Measurements from ENCODE around the gene FUT7.

FUT7 gene

DNA sequence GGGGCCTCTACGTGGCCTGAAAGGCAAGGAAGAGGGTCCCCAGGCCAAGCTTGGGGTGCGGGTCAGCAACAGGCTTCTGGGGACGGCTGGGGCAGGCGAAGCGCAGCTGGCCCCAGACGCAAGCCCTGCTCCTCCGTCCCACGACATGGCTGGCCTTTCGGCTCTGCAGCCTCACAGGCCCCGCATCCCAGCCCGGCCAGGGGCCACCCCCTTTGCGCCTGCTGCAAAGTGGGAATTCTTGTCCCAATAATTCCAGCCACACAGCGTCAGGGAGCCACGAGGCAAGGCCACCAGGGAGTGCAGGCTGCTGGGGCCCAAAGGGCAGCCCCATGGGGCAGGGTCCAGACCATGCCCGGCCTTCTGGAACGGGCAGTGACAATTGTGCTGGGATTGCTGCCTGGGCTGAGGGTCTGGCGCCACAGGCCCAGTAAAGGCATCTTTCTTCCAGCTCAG is 23.1 kb upstream of the FUT7 start:
- Histone ChIP-seq H3K9me3 (ENCODE audit: control insufficient read depth in 2 of 2, low read length in 2 of 2) (no peaks in the 10 kb centered on the region), H3K36me3 (ENCODE audit: control insufficient read depth in 2 of 2, insufficient read depth in 2 of 2, low read length in 2 of 2) (no peaks in the 10 kb centered on the region), H3K9ac (ENCODE audit: low read length in 2 of 2) (no peak overlapping the region), H3K27me3 (ENCODE audit: control insufficient read depth in 1 of 2, insufficient read depth in 2 of 2, low read length in 2 of 2) (peaks cover 23 to 37% of the 10 kb centered on the region in 2 donors), H3K27ac (ENCODE audit: low read length) (no peak overlapping the region), H3K4me1 (ENCODE audit: control insufficient read depth, insufficient read depth, low read length) (peaks cover 37% of the 10 kb centered on the region), H3K4me3 (ENCODE audit: low read length in 2 of 2) (peak overlapping the region in 1 of 2 donors; percentile 44)

DNA sequence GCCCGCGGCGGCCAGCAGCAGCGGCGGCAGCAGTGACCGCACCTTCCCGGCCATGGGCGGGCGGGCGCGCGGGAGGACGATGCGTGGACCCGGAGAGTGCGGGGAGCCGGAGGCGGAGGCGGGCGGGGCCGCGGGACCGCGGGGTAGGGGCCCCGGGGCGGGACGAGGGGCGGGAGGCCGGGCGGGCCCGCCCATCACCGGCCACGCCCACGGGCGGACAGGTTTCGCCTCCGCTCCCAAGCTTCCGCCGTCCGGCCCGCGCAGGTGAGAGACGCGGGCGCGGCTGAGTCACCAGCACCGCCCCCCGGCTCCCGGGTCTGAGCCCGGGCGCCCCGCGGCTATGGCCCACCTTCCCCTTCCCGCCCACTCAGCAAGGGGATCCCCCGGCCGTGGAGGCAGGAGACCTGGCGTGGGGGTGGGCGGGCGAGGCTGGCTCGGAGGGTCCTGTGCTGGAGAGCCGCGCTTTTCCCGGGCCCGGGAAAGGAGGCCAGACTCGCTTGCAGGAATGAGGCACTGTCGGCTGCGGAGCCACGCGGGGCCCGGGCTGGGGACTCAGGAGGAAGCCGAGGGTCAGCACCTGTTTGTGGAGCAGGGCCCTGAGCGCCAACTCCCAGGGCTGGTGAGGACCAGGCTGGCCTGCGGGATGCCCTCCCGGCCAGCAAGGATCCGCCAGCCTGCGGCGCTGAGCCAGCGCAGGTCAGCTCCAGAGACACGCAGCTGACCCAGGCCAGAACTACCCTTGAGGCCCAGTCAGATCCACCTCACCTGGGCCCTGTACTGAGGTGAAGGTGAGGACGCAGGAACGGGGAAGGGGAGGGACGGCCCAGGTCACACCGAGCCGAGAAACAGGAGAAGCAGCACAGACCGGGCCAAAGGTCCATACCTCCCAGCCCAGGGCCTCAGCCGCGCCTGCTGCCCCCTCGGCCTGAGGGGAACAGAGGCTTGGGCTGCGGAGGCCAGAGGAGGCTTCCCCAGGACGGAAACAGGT is 22.4 kb upstream of the FUT7 start, which contains the start of gene ENTPD2:
TSS of gene ENTPD2 (minus strand) at position 118 of the 988 bp plus-strand sequence. CDS start at position 54, 64 bp downstream.
- H3K4me1 ChIP-seq (ENCODE audit: control insufficient read depth, insufficient read depth, low read length), result peaks cover 37% of the 10 kb centered on the region
- no peaks in the 10 kb centered on the region for H3K9me3 ChIP-seq (ENCODE audit: control insufficient read depth in 2 of 2, low read length in 2 of 2)
- H3K4me3 ChIP-seq (ENCODE audit: low read length in 2 of 2), result peak within 1 kb of the TSS in 1 of 2 donors; percentile 40
- no peak within 1 kb of the TSS for H3K27ac ChIP-seq (ENCODE audit: low read length)
- H3K9ac ChIP-seq (ENCODE audit: low read length in 2 of 2), result no peak within 1 kb of the TSS
- no peaks in the 10 kb centered on the region for H3K36me3 ChIP-seq (ENCODE audit: control insufficient read depth in 2 of 2, insufficient read depth in 2 of 2, low read length in 2 of 2)
- H3K27me3 ChIP-seq (ENCODE audit: control insufficient read depth in 1 of 2, insufficient read depth in 2 of 2, low read length in 2 of 2), result peaks cover 29 to 44% of the 10 kb centered on the region in 2 donors

DNA sequence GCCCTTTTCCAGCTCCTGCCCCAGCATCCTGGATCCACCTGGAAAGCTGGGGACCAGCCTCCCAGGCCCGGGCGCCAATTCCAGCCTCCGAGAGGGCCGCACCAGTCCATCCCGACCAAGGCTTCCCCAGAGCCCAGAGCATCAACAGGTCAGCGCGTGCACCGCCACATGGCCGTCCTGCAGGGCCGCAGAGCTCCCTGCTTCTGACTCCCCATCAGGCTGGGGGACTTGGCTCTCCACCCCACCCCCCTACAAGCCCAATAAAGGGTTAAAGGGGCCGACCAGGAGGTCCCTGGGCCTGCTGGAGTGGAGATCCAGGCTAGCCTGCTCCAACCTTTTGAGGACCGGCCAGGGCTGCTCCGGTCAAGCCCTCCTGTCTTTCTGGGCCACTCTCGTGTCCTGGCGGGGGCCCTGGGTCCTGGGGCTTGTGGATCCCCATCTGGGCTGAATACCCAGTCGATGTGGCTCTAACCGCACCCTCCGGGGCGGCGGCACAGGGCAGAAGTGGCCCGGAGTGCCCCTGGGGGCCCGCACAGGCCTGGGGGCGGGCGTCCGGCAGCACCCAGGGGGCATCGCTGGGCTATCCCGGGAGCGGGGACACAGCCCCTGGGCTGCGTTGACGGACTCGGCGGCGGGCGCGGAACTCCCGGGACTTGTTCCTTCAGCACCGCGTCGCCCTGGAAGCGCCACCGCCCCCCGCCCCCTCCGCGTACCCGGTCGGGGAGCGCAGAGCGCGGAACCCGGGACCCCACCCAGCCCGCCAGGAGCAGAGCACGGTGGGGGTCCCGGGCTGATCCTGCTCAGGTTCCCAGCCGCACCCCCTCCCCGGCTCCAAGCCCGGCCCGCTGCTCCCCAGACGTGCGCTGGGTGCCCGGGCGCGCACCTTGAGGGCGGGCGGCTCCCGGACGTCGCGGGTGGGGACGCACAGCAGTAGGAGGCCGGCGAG is 21.4 kb upstream of the FUT7 start:
- no peaks in the 10 kb centered on the region for H3K9me3 ChIP-seq (ENCODE audit: control insufficient read depth in 2 of 2, low read length in 2 of 2)
- H3K9ac ChIP-seq (ENCODE audit: low read length in 2 of 2), result no peak overlapping the region
- H3K4me3 ChIP-seq (ENCODE audit: low read length in 2 of 2), result peak overlapping the region in 1 of 2 donors; percentile 40
- H3K27me3 ChIP-seq (ENCODE audit: control insufficient read depth in 1 of 2, insufficient read depth in 2 of 2, low read length in 2 of 2), result peaks cover 33 to 51% of the 10 kb centered on the region in 2 donors
- peaks cover 41% of the 10 kb centered on the region for H3K4me1 ChIP-seq (ENCODE audit: control insufficient read depth, insufficient read depth, low read length)
- no peaks in the 10 kb centered on the region for H3K36me3 ChIP-seq (ENCODE audit: control insufficient read depth in 2 of 2, insufficient read depth in 2 of 2, low read length in 2 of 2)
- H3K27ac ChIP-seq (ENCODE audit: low read length), result no peak overlapping the region

DNA sequence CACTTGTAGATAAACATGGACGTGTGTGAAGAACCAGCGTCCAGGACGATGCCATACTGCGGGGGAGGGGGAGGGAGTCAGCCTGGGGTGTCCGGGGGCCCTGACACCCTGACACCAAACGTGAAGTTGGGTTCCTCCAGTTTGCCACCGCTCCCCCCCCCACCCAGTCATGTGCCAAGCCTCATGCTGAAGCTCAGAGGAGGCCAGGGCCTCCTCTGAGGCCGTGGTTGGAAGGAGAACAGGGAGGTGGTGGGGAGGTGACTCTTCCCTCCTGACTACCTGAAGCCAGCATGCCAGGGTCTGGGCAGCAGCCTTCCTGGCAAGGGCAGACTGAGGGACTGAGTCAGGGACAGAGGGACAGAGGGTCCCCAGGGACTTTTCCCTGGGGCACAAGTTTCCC is 20.4 kb upstream of the FUT7 start:
- Histone ChIP-seq H3K4me1 (ENCODE audit: control insufficient read depth, insufficient read depth, low read length) (peaks cover 43% of the 10 kb centered on the region), H3K4me3 (ENCODE audit: low read length in 2 of 2) (no peak overlapping the region), H3K9ac (ENCODE audit: low read length in 2 of 2) (no peak overlapping the region), H3K27me3 (ENCODE audit: control insufficient read depth in 1 of 2, insufficient read depth in 2 of 2, low read length in 2 of 2) (peaks cover 42 to 61% of the 10 kb centered on the region in 2 donors), H3K9me3 (ENCODE audit: control insufficient read depth in 2 of 2, low read length in 2 of 2) (no peaks in the 10 kb centered on the region), H3K27ac (ENCODE audit: low read length) (no peak overlapping the region), H3K36me3 (ENCODE audit: control insufficient read depth in 2 of 2, insufficient read depth in 2 of 2, low read length in 2 of 2) (no peaks in the 10 kb centered on the region)

DNA sequence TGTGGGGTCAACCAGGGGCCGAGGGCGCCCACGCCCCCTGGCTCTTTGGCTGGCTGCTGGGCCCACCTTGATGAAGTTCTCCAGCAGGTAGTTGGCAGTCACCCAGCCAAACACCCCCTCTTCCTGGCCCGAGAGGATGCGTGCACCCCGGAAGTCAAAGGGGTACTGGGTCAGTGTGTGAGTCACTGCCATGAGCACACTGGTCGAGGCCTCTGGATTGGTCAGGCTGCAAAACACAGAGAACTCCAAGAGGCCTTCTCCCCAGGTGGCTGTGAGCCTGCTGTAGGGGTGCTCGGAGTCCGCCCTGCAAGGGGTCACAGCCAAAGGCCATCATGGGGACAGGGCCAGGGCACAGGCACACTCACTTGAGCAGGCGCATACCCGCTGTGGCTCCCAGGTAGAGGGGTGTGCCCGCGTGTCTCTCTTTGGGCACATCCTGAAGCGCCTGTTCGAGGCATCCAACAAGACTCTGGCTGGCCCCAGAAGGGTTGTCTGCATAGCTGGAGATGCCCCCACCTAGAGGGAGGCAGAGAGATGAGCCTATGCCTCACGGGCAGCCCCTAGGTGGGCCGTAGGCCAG is 19.3 kb upstream of the FUT7 start:
- peaks cover 44 to 63% of the 10 kb centered on the region in 2 donors for H3K27me3 ChIP-seq (ENCODE audit: control insufficient read depth in 1 of 2, insufficient read depth in 2 of 2, low read length in 2 of 2)
- H3K27ac ChIP-seq (ENCODE audit: low read length), result no peak overlapping the region
- no peak overlapping the region for H3K9ac ChIP-seq (ENCODE audit: low read length in 2 of 2)
- H3K36me3 ChIP-seq (ENCODE audit: control insufficient read depth in 2 of 2, insufficient read depth in 2 of 2, low read length in 2 of 2), result no peaks in the 10 kb centered on the region
- H3K4me3 ChIP-seq (ENCODE audit: low read length in 2 of 2), result no peak overlapping the region
- no peaks in the 10 kb centered on the region for H3K9me3 ChIP-seq (ENCODE audit: control insufficient read depth in 2 of 2, low read length in 2 of 2)
- H3K4me1 ChIP-seq (ENCODE audit: control insufficient read depth, insufficient read depth, low read length), result peaks cover 44% of the 10 kb centered on the region

DNA sequence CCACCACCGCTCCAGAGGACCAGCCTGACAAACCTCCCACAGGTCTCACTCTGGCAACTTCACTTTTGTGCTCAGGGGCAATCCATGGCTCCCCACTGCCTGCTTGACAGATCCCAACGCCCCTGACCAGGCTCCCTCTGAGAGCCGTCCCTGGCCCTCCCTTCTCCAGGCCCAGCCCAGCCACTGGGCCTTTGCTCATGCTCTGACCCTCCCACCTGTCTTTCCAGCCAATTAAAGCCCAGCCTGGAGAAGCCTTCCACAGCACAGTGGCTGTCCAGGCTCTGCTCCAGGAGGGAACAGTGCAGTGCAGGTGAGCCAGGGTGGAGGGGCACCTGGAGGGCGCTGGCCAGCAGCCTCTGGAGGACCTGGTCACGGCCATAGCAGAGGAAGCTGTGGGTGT is 18.7 kb upstream of the FUT7 start:
- peaks cover 42% of the 10 kb centered on the region for H3K4me1 ChIP-seq (ENCODE audit: control insufficient read depth, insufficient read depth, low read length)
- no peaks in the 10 kb centered on the region for H3K36me3 ChIP-seq (ENCODE audit: control insufficient read depth in 2 of 2, insufficient read depth in 2 of 2, low read length in 2 of 2)
- no peak overlapping the region for H3K4me3 ChIP-seq (ENCODE audit: low read length in 2 of 2)
- peaks cover 44 to 63% of the 10 kb centered on the region in 2 donors for H3K27me3 ChIP-seq (ENCODE audit: control insufficient read depth in 1 of 2, insufficient read depth in 2 of 2, low read length in 2 of 2)
- H3K9me3 ChIP-seq (ENCODE audit: control insufficient read depth in 2 of 2, low read length in 2 of 2), result no peaks in the 10 kb centered on the region
- H3K27ac ChIP-seq (ENCODE audit: low read length), result no peak overlapping the region
- H3K9ac ChIP-seq (ENCODE audit: low read length in 2 of 2), result no peak overlapping the region

DNA sequence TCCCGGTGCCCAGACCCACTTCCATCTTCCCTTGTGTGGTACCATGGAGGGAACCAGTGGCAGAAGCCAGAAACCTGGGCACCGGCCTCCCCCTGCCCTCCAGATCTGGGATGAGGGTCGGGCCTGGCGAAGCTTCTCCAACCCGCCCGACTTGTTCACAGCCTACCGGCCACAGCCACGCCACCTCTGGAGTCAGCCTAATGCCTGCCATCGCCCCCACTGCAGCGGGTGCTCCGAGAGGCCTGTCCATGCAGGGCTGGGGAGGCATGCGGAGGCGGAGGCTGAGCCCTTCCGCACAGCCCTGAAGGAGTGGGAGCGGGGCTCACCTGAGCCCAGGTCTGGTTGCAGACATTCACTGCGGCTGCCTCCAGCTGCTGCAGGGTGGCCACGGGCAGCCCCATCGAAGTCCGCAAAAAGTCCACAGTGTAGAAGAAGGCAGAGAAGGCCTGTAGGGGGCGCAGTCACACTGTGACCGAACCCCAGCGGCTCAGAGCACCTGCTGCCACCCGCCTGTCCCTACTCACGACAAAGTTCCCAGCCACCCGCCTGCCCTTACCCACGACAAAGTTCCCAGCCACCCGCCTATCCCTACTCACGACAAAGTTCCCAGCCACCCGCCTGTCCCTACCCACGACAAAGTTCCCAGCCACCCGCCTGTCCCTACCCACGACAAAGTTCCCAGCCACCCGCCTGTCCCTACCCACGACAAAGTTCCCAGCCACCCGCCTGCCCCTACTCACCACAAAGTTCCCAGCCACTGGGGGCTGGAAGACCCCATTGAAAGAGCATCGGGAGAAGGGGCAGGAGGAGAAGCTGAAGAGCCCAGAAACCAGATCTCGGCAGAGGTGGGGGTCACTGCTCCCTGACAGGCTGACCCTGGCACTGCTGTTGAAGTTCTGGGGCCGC is 17.9 kb upstream of the FUT7 start:
- no peaks in the 10 kb centered on the region for H3K9me3 ChIP-seq (ENCODE audit: control insufficient read depth in 2 of 2, low read length in 2 of 2)
- H3K27me3 ChIP-seq (ENCODE audit: control insufficient read depth in 1 of 2, insufficient read depth in 2 of 2, low read length in 2 of 2), result peaks cover 44 to 63% of the 10 kb centered on the region in 2 donors
- H3K4me1 ChIP-seq (ENCODE audit: control insufficient read depth, insufficient read depth, low read length), result peaks cover 40% of the 10 kb centered on the region
- no peak overlapping the region for H3K27ac ChIP-seq (ENCODE audit: low read length)
- no peak overlapping the region for H3K4me3 ChIP-seq (ENCODE audit: low read length in 2 of 2)
- H3K9ac ChIP-seq (ENCODE audit: low read length in 2 of 2), result no peak overlapping the region
- no peaks in the 10 kb centered on the region for H3K36me3 ChIP-seq (ENCODE audit: control insufficient read depth in 2 of 2, insufficient read depth in 2 of 2, low read length in 2 of 2)

DNA sequence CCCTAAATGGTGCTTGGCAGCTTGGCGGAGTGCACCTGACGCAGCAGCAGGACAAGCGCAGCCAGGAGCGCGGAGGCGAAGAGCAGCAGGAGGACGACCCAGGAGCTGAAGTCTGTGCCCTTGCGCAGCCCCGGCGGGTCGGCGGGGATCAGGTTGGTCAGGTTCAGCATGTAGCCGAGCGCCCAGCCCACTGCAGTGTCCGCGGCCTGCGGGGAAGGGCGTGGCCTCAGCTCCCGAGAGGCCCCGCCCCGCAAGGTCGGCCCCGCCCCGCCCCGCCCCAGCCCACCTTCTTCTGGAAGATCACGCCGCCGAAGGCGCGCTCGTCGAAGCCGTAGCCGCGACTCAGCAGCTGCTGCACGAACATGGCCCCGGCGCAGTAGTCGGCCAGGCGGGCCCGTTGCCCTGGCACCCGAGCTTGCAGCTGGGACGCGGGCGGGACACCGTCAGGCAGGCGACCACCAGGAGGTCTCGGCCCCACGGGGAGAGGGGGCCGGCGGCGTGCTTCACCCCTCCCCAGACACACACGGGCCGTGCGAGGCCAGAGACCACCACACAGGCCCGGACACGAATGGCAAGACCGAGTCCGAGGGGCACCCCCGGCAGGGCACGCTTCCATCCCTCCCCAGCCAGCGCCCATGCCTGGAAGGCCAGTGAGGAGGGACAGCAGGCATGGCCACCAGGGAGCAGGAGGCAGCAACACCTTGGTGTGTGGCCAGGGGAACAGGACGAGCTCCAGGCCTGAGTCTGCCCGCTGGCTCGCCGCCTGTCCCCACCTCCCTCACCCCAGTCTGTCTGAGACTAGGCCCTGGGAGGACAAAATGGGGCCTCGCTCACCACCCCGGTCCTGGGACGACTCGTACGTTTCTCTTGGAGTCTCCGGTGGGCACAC is 17.0 kb upstream of the FUT7 start:
- Histone ChIP-seq H3K4me3 (ENCODE audit: low read length in 2 of 2) (no peak overlapping the region), H3K27me3 (ENCODE audit: control insufficient read depth in 1 of 2, insufficient read depth in 2 of 2, low read length in 2 of 2) (peaks cover 44 to 63% of the 10 kb centered on the region in 2 donors), H3K9me3 (ENCODE audit: control insufficient read depth in 2 of 2, low read length in 2 of 2) (no peaks in the 10 kb centered on the region), H3K4me1 (ENCODE audit: control insufficient read depth, insufficient read depth, low read length) (peaks cover 40% of the 10 kb centered on the region), H3K27ac (ENCODE audit: low read length) (no peak overlapping the region), H3K9ac (ENCODE audit: low read length in 2 of 2) (no peak overlapping the region), H3K36me3 (ENCODE audit: control insufficient read depth in 2 of 2, insufficient read depth in 2 of 2, low read length in 2 of 2) (no peaks in the 10 kb centered on the region)
